ENCODE measurements around the gene ATE1.

GRCh38 chr10:121841862-121842261, 86.0 kb downstream of the ATE1 start:
- TF ChIP-seq, protein P1, sequence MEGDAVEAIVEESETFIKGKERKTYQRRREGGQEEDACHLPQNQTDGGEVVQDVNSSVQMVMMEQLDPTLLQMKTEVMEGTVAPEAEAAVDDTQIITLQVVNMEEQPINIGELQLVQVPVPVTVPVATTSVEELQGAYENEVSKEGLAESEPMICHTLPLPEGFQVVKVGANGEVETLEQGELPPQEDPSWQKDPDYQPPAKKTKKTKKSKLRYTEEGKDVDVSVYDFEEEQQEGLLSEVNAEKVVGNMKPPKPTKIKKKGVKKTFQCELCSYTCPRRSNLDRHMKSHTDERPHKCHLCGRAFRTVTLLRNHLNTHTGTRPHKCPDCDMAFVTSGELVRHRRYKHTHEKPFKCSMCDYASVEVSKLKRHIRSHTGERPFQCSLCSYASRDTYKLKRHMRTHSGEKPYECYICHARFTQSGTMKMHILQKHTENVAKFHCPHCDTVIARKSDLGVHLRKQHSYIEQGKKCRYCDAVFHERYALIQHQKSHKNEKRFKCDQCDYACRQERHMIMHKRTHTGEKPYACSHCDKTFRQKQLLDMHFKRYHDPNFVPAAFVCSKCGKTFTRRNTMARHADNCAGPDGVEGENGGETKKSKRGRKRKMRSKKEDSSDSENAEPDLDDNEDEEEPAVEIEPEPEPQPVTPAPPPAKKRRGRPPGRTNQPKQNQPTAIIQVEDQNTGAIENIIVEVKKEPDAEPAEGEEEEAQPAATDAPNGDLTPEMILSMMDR (IDR thresholded peaks at IDR 0.05): no peak
- TF ChIP-seq POLR2AphosphoS5 (IDR thresholded peaks at IDR 0.05): no peak
- no peak for TF ChIP-seq EP300 (IDR thresholded peaks at IDR 0.05)
